Astrocyte of the cerebellum (primary cell): Measurements from ENCODE around the gene SLC35G1.

ENCODE experiments used
- DNase-seq: peaks from one replicate; pipeline ENCODE4 v3.0.0-alpha.2; 2011; ENCODE audit warnings: low read depth
- H3K4me3 ChIP-seq: 2 replicates; pipeline ENCODE4 v1.5.1; 2011; ENCODE audit warnings: mild to moderate bottlenecking, low read depth, low read length, moderate library complexity
- CTCF ChIP-seq: IDR thresholded peaks from 2 replicates; pipeline ENCODE4 v1.5.1; 2012; ENCODE audit warnings: low read length, low read depth, moderate library complexity, mild to moderate bottlenecking; ENCODE audit errors: missing control alignments
- in situ Hi-C: cut with HindIII; loops from 2 replicates; pipeline ENCODE4 v1.10.0; 2017; ENCODE audit warnings: low sequenced_read_pairs

The SLC35G1 gene

DNA sequence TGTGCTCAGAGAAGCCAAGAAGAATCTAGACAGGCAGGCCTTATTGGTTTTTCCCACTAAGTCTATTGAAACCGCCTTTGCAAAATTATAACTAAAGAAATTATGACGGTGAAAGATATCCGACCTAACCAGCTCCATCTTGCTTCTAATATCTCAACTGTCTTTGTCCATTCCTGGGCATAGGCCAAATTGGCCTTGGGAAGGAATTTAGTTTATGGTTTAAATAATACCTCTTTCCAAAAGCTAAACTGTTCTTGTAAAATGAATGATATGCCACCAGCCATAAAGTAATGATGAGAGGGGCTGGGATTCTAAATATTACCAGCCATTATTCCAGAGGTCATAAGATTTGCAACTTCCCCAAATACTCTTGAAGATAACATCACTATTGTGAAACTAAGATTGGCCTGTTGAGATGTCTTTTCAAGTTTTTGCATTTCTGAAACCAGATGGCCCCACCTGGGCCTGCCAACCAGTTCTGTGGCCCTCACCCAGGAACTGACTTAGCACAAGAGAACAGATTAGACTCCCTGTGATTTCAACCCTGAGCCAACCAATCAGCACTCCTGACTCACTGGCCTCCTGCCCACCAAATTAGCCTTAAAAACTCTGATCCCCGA lies 41.2 kb upstream of the SLC35G1 start:
- no peak overlapping the region for H3K4me3 ChIP-seq
- DNase-seq: no peak
- TF ChIP-seq CTCF: no peak
- in situ Hi-C loops: no loop called here

DNA sequence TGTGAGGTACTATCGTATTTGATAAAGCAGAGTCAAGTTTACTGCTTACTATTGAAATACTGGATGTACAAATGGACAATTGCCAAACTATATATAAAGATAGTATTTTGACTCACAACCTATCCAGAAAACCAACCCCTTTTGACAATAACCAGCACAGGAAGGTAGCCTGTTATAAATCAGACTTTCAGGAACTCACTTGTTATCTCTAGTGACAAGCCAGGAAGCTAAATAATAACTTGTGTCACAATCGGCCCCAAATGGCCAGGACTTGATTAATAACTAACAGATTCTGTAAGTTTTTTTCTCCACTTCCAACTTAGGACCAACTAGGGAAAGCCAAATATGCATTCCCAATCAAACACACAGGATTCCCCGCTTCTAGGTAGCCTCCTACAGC lies 38.8 kb upstream of the SLC35G1 start:
- no peak for DNase-seq
- in situ Hi-C loops: loop anchor here (5.0 kb wide), 2 partner anchors 53 to 83 kb away; no protein-coding TSS in a partner anchor
- TF ChIP-seq CTCF: no peak
- no peak overlapping the region for H3K4me3 ChIP-seq

- DNase-seq: no peak
- no peak for TF ChIP-seq CTCF
- in situ Hi-C loops: loop anchor here (5.0 kb wide), 2 partner anchors 54 to 84 kb away; no protein-coding TSS in a partner anchor
- no peak overlapping the region for H3K4me3 ChIP-seq
These were observed 37.2 kb upstream of the SLC35G1 start for GRCh38 chr10:93856349-93857145.

DNA sequence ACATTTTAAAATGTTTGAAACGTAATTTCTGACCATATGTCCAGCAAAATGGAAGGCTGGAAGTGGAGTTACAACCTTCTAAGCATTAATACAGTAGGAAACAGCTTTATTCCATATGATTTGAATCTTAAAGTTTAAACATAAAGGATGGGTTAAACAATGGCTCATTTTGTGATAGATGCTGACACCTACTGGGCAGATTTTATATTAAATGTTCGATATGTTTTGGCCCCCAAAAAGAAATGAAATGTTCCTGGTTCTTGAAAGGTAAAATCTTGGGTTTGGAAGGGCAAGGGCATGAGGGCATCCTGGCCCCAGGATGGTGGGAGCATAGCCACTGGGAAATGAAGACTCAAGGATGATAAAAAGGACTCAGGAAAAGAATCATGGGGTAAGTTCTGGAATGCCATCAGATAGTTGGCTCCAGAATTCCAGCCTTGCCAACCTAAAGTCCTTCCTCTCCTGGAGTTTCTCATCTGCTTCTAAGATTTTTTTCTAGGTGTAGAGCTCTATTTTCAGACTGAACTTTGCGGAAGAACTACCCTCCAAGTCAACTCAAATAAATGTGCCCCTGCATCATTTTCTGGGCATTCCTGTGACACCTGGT lies 34.6 kb upstream of the SLC35G1 start:
- DNase-seq: no peak
- no peak overlapping the region for H3K4me3 ChIP-seq
- no peak for TF ChIP-seq CTCF
- in situ Hi-C loops: loop anchor here (5.0 kb wide), 2 partner anchors 57 to 87 kb away; no protein-coding TSS in a partner anchor

GRCh38 chr10:93861825-93862224 lies 32.0 kb upstream of the SLC35G1 start:
- no peak for DNase-seq
- no peak for TF ChIP-seq CTCF
- no peak overlapping the region for H3K4me3 ChIP-seq
- in situ Hi-C loops: no loop called here

- no peak overlapping the region for H3K4me3 ChIP-seq
- TF ChIP-seq CTCF: no peak
- DNase-seq: no peak
- in situ Hi-C loops: no loop called here
These were observed 27.9 kb upstream of the SLC35G1 start for GRCh38 chr10:93865794-93866425.
